ENCODE measurements around the gene DBNL.

- TF ChIP-seq EP300 (IDR thresholded peaks at IDR 0.05; ENCODE audit: low read depth in 2 of 2, low read length in 2 of 2) (no peak), EP300 (CRISPR knock-in tag; IDR thresholded peaks at IDR 0.05; ENCODE audit: borderline replicate concordance) (no peak), NCOA2 (CRISPR knock-in tag; IDR thresholded peaks at IDR 0.05) (no peak), POLR2AphosphoS5 (IDR thresholded peaks at IDR 0.05; ENCODE audit: low read depth, low read length) (no peak), NFRKB (IDR thresholded peaks at IDR 0.05) (no peak), ADNP (CRISPR knock-in tag; IDR thresholded peaks at IDR 0.05) (no peak), POLR2A (IDR thresholded peaks at IDR 0.05; ENCODE audit: insufficient read depth in 1 of 2, low read depth in 2 of 2, low read length in 2 of 2) (no peak), CBX1 (IDR thresholded peaks at IDR 0.05; ENCODE audit: low read depth) (no peak)
These were observed 32.6 kb downstream of the DBNL start for GRCh38 chr7:44077061-44077460.
